CD4-positive, alpha-beta T cell treated with Interleukin-6 at 100 ng/mL for 8 hours (primary cell): Measurements from ENCODE around the gene KIR3DL3.
"Not testable (repeated sequence)": the region's sequence is repeated elsewhere in the genome, so short reads cannot be mapped to it uniquely, and the experiment has no call there.

Experiments used
- DNase-seq: peaks from one replicate; pipeline ENCODE4 v3.0.0-alpha.2; 2020; ENCODE audit warnings: mixed read lengths, low spot score

The KIR3DL3 gene

GRCh38 chr19:54782916-54783315 is 58.7 kb downstream of the KIR3DL3 start:
- DNase-seq, result not testable (repeated sequence)
